ENCODE measurements around the gene UNK.

DNA sequence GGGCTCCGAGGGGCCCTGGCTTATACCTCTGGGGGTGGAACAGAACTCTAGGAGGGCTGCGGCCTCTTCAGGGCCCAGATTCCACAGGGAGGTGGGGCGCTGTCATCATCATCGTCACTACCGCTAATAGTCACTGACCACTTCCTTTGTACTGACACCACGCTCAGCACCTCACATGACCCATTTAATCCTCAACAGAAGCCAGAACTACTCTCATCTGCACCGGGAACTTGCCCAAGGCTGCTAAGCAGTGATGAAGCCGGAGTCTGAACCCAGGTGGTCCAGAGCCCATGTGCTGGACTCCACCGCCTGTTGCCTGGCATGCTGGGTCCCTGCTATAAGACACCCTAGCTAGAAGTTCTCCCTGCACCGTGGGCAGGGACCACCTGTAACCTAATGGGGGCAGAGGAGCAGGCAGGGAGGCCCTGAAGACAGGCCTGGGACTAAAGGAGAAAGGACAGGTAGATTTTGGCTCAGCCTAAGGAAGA is 47.6 kb downstream of the UNK start:
- TF ChIP-seq GATA3 (IDR thresholded peaks at IDR 0.05; ENCODE audit: low read depth, low read length) (no peak), GATA2 (IDR thresholded peaks at IDR 0.05; ENCODE audit: low read depth, low read length) (no peak)

All from SH-SY5Y (cell line).